ENCODE data around the gene SDHB. TPM values are rescaled to one million over a fixed set of nuclear protein-coding genes. Genes with fewer than 3 reads are reported as not detected.

SDHB gene
- total RNA-seq, 1 donor from 2014 or later = 44.9 TPM

DNA sequence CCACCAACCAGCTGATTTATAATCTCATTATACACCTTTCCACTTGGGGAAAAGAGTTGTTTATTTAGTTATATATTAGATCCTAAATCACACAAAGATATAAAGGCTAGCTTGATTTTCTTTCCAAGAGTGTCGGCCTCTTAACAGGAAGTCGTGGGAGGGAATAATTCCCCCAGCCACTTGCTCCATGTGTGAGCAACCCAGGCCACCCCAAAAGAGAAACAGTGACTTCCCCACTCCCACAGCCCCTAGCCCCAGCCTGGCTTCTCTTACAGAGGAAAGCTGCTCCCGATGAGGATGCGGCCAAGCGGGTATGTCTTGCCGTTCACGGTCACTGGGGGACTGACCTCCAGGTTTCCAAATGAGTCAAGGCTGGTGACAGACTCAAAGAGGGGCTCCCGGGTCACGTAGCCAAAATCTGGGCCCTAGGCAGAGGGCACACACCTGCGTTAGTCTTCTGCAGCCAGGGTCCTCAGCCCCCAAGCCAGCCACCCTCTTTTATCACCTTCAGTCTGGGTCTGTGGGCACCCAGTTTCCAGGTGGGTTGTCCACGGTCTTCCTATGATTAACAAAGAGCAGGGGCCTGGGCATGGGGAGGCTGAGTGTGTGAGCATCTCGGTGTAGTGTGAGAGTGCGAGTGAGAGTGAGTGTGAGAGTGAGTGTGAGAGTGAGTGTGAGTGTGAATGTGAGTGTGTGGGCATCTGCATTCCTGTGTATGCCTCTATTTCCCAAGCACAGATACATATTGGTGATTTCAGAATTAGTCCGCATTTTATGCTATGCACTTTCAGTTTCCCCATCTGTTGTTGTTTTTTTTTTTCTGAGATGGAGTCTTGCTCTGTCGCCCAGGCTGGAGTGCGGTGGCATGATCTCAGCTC, 25.4 kb upstream of the SDHB start:
- no peaks in the 10 kb centered on the region for H3K4me1 Mint-ChIP-seq (ENCODE audit: unreplicated experiment)
- H3K9me3 Mint-ChIP-seq (ENCODE audit: unreplicated experiment) = no peaks in the 10 kb centered on the region
- no peak overlapping the region for H3K27ac Mint-ChIP-seq (ENCODE audit: unreplicated experiment)
- TF ChIP-seq CTCF (IDR thresholded peaks at IDR 0.05; ENCODE audit: unreplicated experiment) = no peak
- DNase-seq (ENCODE audit: low spot score) = no peak
- H3K27me3 Mint-ChIP-seq (ENCODE audit: unreplicated experiment) = no peaks in the 10 kb centered on the region
- H3K36me3 Mint-ChIP-seq (ENCODE audit: low read depth, unreplicated experiment) = no peaks in the 10 kb centered on the region
- no peak overlapping the region for H3K4me3 Mint-ChIP-seq (ENCODE audit: unreplicated experiment)

GRCh38 chr1:17075470-17076255, 21.8 kb upstream of the SDHB start:
- Mint-ChIP-seq H3K27me3 (ENCODE audit: unreplicated experiment) (no peaks in the 10 kb centered on the region), H3K27ac (ENCODE audit: unreplicated experiment) (no peak overlapping the region), H3K4me1 (ENCODE audit: unreplicated experiment) (no peaks in the 10 kb centered on the region), H3K36me3 (ENCODE audit: low read depth, unreplicated experiment) (no peaks in the 10 kb centered on the region), H3K4me3 (ENCODE audit: unreplicated experiment) (no peak overlapping the region), H3K9me3 (ENCODE audit: unreplicated experiment) (no peaks in the 10 kb centered on the region)
- peak; percentile 67 for TF ChIP-seq CTCF (IDR thresholded peaks at IDR 0.05; ENCODE audit: unreplicated experiment)
- DNase-seq (ENCODE audit: low spot score) = peak; percentile 46

DNA sequence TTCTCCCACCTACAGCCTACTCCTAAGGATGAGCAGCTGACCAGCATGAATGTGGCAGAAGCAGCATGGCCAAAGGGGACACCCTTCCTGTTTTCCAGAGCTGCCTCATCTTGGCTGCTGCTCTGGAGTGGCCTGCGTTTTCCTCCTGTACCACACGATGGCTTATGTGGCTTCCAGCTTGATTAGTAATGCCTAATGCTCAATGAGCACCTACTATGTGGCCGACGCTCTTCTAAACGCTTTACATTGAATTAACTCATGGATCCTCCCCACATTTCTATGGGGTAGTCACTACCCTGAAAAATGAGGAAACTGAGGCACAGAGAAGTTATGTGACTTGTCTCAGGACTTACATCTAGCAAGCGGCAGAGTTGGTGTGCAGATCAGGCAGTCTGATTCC, 18.0 kb upstream of the SDHB start:
- H3K4me1 Mint-ChIP-seq (ENCODE audit: unreplicated experiment) = no peaks in the 10 kb centered on the region
- peaks cover 5% of the 10 kb centered on the region for H3K27me3 Mint-ChIP-seq (ENCODE audit: unreplicated experiment)
- TF ChIP-seq CTCF (IDR thresholded peaks at IDR 0.05; ENCODE audit: unreplicated experiment) = no peak
- no peaks in the 10 kb centered on the region for H3K9me3 Mint-ChIP-seq (ENCODE audit: unreplicated experiment)
- no peak for DNase-seq (ENCODE audit: low spot score)
- no peak overlapping the region for H3K4me3 Mint-ChIP-seq (ENCODE audit: unreplicated experiment)
- H3K27ac Mint-ChIP-seq (ENCODE audit: unreplicated experiment) = no peak overlapping the region
- no peaks in the 10 kb centered on the region for H3K36me3 Mint-ChIP-seq (ENCODE audit: low read depth, unreplicated experiment)

GRCh38 chr1:17070163-17070525, 16.3 kb upstream of the SDHB start:
- no peaks in the 10 kb centered on the region for H3K4me1 Mint-ChIP-seq (ENCODE audit: unreplicated experiment)
- H3K36me3 Mint-ChIP-seq (ENCODE audit: low read depth, unreplicated experiment) = no peaks in the 10 kb centered on the region
- peaks cover 5% of the 10 kb centered on the region for H3K27me3 Mint-ChIP-seq (ENCODE audit: unreplicated experiment)
- H3K27ac Mint-ChIP-seq (ENCODE audit: unreplicated experiment) = no peak overlapping the region
- H3K4me3 Mint-ChIP-seq (ENCODE audit: unreplicated experiment) = no peak overlapping the region
- no peak for TF ChIP-seq CTCF (IDR thresholded peaks at IDR 0.05; ENCODE audit: unreplicated experiment)
- H3K9me3 Mint-ChIP-seq (ENCODE audit: unreplicated experiment) = no peaks in the 10 kb centered on the region
- no peak for DNase-seq (ENCODE audit: low spot score)
